DND-41 (cell line): ENCODE results near the gene CYP27A1.

Experiments
- ATAC-seq: fragments of 200-7000 bp; cut with Tn5 transposase; 3 replicates; pipeline ENCODE4 v1.9.1; 2021; ENCODE audit warnings: low read depth; ENCODE audit not compliant: insufficient read depth
- DNase-seq: peaks from one replicate; pipeline ENCODE4 v3.0.0-alpha.2; 2020
- H2AFZ ChIP-seq: 2 replicates; pipeline ENCODE4 v1.6.0; 2012; ENCODE audit warnings: low read depth, low read length
- H3K27ac ChIP-seq: 2 replicates; pipeline ENCODE4 v1.5.1; 2012; ENCODE audit warnings: low read length, inconsistent platforms
- H3K27me3 ChIP-seq: fragments of 200-600 bp; sonication (generic); 2 replicates; pipeline ENCODE4 v1.6.0; 2012; ENCODE audit warnings: low read length, mild to moderate bottlenecking, inconsistent platforms; ENCODE audit not compliant: insufficient read depth, poor library complexity
- H3K36me3 ChIP-seq: 2 replicates; pipeline ENCODE4 v1.5.1; 2012; ENCODE audit warnings: low read length, inconsistent platforms; ENCODE audit not compliant: insufficient read depth
- H3K4me1 ChIP-seq: 2 replicates; pipeline ENCODE4 v1.5.1; 2012; ENCODE audit warnings: mild to moderate bottlenecking, low read length; ENCODE audit not compliant: insufficient read depth
- H3K4me2 ChIP-seq: 2 replicates; pipeline ENCODE4 v1.6.0; 2012; ENCODE audit warnings: mild to moderate bottlenecking, moderate library complexity, low read length, inconsistent platforms; ENCODE audit not compliant: insufficient read depth
- H3K4me3 ChIP-seq, 2 experiments: fragments of 200-600 bp in 1 of 2; shearing (Covaris generic) in 1 of 2; 2 replicates each; pipeline ENCODE4 v1.5.1; 2012 to 2016; ENCODE audit warnings: inconsistent platforms in 2 of 2, low read length in 2 of 2, mild to moderate bottlenecking in 2 of 2, low read depth in 1 of 2, moderate library complexity in 1 of 2
- H3K79me2 ChIP-seq: 2 replicates; pipeline ENCODE4 v1.6.0; 2012; ENCODE audit warnings: low read length, inconsistent platforms; ENCODE audit not compliant: insufficient read depth
- H3K9ac ChIP-seq: 2 replicates; pipeline ENCODE4 v1.6.0; 2012; ENCODE audit warnings: low read depth, mild to moderate bottlenecking, inconsistent platforms, low read length, moderate library complexity
- H3K9me3 ChIP-seq: 2 replicates; pipeline ENCODE4 v1.5.1; 2012; ENCODE audit warnings: low read length, moderate library complexity, mild to moderate bottlenecking, inconsistent platforms; ENCODE audit not compliant: insufficient read depth, severe bottlenecking
- H4K20me1 ChIP-seq: 2 replicates; pipeline ENCODE4 v1.6.0; 2012; ENCODE audit warnings: low read length; ENCODE audit not compliant: insufficient read depth
- CTCF ChIP-seq: IDR thresholded peaks from 2 replicates; pipeline ENCODE4 v1.5.1; 2012; ENCODE audit warnings: borderline replicate concordance, low read length, moderate library complexity, mild to moderate bottlenecking; ENCODE audit not compliant: poor library complexity, severe bottlenecking; ENCODE audit errors: extremely low read depth
- EZH2 ChIP-seq: IDR thresholded peaks from 3 replicates; pipeline ENCODE4 v1.6.1; 2012; ENCODE audit warnings: borderline replicate concordance, low read depth, mild to moderate bottlenecking, moderate library complexity, low read length, inconsistent platforms; ENCODE audit not compliant: severe bottlenecking

The CYP27A1 gene

GRCh38 chr2:218780851-218781690, 876 bp upstream of the CYP27A1 start:
- Histone ChIP-seq H4K20me1 (no peaks in the 10 kb centered on the region; the same call in 1 of the 2 replicates), H3K4me2 (no peak overlapping the region), H3K4me3 (no peak overlapping the region), H3K4me1 (no peaks in the 10 kb centered on the region), H3K36me3 (no peaks in the 10 kb centered on the region), H3K9me3 (peaks cover 12% of the 10 kb centered on the region), H3K79me2 (no peaks in the 10 kb centered on the region), H3K27me3 (no peaks in the 10 kb centered on the region), H3K27ac (no peak overlapping the region), H2AFZ (no peak overlapping the region), H3K9ac (no peak overlapping the region)
- ATAC-seq (no peak; the same call in 2 of the 3 replicates), DNase-seq (no peak)
- TF ChIP-seq EZH2 = no peak

- no peak for TF ChIP-seq EZH2
- Histone ChIP-seq H3K27me3 (no peaks in the 10 kb centered on the region), H3K9me3 (peaks cover 4% of the 10 kb centered on the region), H3K9ac (no peak overlapping the region), H3K4me3 (no peak overlapping the region), H3K79me2 (no peaks in the 10 kb centered on the region), H3K4me1 (no peaks in the 10 kb centered on the region), H4K20me1 (no peaks in the 10 kb centered on the region; the same call in 1 of the 2 replicates), H3K4me2 (no peak overlapping the region), H3K27ac (no peak overlapping the region), H3K36me3 (no peaks in the 10 kb centered on the region), H2AFZ (no peak overlapping the region)
- ATAC-seq = no peak
- DNase-seq = no peak
These were observed 539 bp downstream of the CYP27A1 start for GRCh38 chr2:218782528-218782844.

DNA sequence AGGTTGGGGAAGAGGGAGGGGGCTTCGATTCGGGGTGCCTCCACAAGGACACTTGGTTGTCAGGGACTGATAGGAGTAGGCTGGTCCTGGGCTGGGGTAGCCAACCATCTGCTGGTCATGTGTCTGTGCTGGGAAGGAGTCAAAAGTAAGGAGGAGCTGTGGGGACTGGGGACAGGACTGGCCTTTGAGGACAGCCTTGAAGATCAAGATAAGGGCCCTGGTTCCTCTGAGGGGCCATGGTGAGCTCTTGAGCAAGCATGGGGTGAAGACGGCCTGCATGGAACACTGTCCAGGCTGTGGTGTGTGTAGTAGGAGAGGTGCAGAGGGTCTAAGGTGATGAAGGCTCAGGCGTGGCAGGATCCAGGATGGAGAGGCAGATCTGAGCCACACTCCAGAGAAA, 1.7 kb downstream of the CYP27A1 start:
- H3K4me3 ChIP-seq = no peak overlapping the region
- TF ChIP-seq CTCF (no peak), EZH2 (no peak)
- no peak for ATAC-seq
- H3K9ac ChIP-seq = no peak overlapping the region
- DNase-seq = no peak
- H3K4me2 ChIP-seq = no peak overlapping the region
- H3K4me1 ChIP-seq = no peaks in the 10 kb centered on the region
- H3K27ac ChIP-seq = no peak overlapping the region
- no peaks in the 10 kb centered on the region; the same call in 1 of the 2 replicates for H4K20me1 ChIP-seq
- H3K27me3 ChIP-seq = no peaks in the 10 kb centered on the region
- H3K9me3 ChIP-seq = no peaks in the 10 kb centered on the region
- H3K79me2 ChIP-seq = no peaks in the 10 kb centered on the region
- H3K36me3 ChIP-seq = no peaks in the 10 kb centered on the region
- no peak overlapping the region for H2AFZ ChIP-seq

DNA sequence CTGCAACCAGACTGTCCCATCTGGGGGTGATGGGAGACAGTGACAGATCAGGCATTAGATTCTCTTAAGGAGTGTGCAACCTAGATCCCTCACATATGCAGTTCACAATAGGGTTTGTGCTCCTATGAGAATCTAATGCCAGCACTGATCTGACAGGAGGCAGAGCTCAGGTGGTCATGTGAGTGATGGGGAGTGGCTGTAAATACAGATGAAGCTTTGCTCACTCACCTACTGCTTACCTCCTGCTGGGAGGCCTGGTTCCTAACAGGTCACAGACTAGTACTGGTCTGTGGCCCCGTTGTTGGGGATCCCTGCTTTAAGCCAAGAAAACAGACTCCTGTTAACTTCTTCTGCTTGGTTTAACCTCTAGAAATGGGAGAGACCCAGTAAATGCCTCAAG, 3.2 kb downstream of the CYP27A1 start:
- Histone ChIP-seq H3K27me3 (no peaks in the 10 kb centered on the region), H3K79me2 (no peaks in the 10 kb centered on the region), H3K4me2 (no peak overlapping the region), H4K20me1 (no peaks in the 10 kb centered on the region; the same call in 1 of the 2 replicates), H3K4me1 (no peaks in the 10 kb centered on the region), H3K4me3 (no peak overlapping the region), H3K36me3 (no peaks in the 10 kb centered on the region), H3K27ac (no peak overlapping the region), H2AFZ (no peak overlapping the region), H3K9me3 (no peaks in the 10 kb centered on the region), H3K9ac (no peak overlapping the region)
- ATAC-seq (no peak), DNase-seq (no peak)
- TF ChIP-seq CTCF (no peak), EZH2 (no peak)
